Measurements from ENCODE around the gene SDCBP2.

The SDCBP2 gene

GRCh38 chr20:1267809-1268374 is 61.0 kb downstream of the SDCBP2 start:
- no peak for DNase-seq

- DNase-seq: no peak
Measured at GRCh38 chr20:1267161-1267560, 61.8 kb downstream of the SDCBP2 start.

GRCh38 chr20:1266167-1266973 is 62.6 kb downstream of the SDCBP2 start, which contains the start of gene SNPH:
Gene SNPH, plus strand, starts transcription at chr20:1266294. Its CDS starts 29,946 bp downstream, at chr20:1296240.
- no peak for DNase-seq

- DNase-seq: no peak
Measured at GRCh38 chr20:1265916-1266166, 63.1 kb downstream of the SDCBP2 start.

- no peak for DNase-seq
Measured at GRCh38 chr20:1265226-1265915, 63.6 kb downstream of the SDCBP2 start.

- DNase-seq: no peak
Measured at GRCh38 chr20:1264727-1265126, 64.2 kb downstream of the SDCBP2 start.

- peak; percentile 12 to 30 for DNase-seq
Measured at GRCh38 chr20:1263853-1264252, 65.1 kb downstream of the SDCBP2 start.
